ENCODE data around the gene BCAS2.

The BCAS2 gene

DNA sequence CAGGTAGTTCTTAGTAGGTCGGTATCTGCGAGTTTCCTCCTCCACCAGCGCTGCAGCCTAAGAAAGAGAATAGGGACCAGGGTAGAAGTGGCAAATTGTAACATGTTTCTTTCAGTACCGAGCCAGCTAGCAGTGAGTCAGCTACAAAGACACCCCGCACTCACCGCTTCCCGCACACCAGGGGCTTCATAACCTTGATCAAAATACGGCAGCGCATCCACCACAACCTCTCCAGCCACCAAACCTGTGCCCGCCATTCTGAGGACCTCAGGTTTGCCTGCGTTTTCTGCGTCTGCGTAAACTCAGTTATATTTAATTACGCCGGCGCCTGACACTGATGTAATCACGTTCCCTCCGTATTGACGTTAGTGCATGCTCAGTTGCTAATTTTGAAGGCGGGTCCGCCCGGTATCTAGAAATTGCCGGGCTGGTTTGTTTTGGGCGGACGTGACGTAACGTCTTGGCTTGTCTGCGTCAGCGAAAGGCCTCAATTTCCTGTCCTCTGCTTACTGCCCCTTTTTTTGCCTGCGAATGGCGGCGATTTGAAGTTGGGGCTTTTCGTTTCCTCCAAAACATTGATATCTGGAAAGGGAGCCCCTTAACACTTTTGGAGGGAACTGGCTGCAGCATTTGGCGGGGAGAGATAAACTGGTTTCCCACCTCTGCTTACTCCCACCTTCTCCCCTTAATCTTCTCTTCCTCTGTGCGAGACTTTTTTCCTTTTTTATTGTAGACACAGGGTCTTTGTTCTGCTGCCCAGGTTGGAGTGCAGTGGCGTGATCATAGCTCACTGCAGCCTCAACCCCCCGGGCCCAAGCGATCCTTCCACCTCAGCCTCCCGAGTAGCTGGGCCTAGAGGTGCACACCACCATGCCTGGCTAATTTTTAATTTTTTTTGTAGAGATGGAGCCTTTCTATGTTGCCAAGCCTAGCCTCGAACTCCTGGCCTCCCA, at the start of gene BCAS2:
BCAS2 (minus strand) TSS at position 281 of the 953 bp plus-strand sequence; CDS start at position 257, 24 bp downstream.
- DNase-seq (ENCODE audit: extremely low read depth, low read depth) = peak; percentile 97
- no peak for TF ChIP-seq CTCF (IDR thresholded peaks at IDR 0.05; ENCODE audit: low read depth, low read length)

GRCh38 chr1:114627107-114627506, 45.7 kb upstream of the BCAS2 start:
- no peak for DNase-seq (ENCODE audit: extremely low read depth, low read depth)
- no peak for TF ChIP-seq CTCF (IDR thresholded peaks at IDR 0.05; ENCODE audit: low read depth, low read length)

DNA sequence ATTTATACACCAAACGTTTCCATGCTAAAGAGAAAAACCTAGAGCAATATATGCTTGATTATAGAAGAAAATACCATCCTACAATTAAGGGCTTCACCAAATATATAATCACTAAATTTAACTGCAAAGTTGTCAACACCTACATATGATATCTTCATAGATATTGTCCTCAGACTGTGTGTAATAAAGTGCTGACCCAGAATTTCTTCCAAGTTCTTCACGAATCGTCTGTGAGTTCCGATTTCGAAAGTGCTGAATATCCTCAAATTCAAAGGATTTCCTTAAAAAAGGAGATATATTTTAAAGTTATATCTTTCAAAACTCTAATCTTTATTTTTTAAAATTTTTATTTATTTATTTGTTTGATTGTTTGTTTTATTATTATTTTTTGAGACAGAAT, 41.9 kb upstream of the BCAS2 start:
- no peak for TF ChIP-seq CTCF (IDR thresholded peaks at IDR 0.05; ENCODE audit: low read depth, low read length)
- no peak for DNase-seq (ENCODE audit: extremely low read depth, low read depth)

GRCh38 chr1:114620419-114620818, 39.0 kb upstream of the BCAS2 start:
- no peak for DNase-seq (ENCODE audit: extremely low read depth, low read depth)
- TF ChIP-seq CTCF (IDR thresholded peaks at IDR 0.05; ENCODE audit: low read depth, low read length) = no peak

DNA sequence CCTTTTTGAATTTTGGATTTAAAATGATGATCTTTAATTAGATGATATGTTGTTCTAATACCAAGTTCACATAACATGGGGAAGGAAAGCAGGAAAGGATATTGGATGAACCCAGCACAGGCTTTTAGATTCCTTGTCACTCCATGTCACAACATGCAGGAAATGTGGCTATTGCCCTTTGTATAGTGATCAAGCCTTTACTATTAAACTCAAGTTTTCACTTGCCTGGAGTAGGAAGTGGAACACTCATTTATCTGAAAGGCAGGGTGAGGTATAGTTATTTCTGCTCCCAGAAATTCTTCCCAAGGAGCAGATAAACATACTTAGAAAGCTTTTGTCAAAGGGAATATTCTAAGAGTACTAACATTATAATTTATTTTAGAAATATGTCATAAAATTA, 37.2 kb upstream of the BCAS2 start:
- DNase-seq (ENCODE audit: extremely low read depth, low read depth) = no peak
- TF ChIP-seq CTCF (IDR thresholded peaks at IDR 0.05; ENCODE audit: low read depth, low read length) = no peak

DNA sequence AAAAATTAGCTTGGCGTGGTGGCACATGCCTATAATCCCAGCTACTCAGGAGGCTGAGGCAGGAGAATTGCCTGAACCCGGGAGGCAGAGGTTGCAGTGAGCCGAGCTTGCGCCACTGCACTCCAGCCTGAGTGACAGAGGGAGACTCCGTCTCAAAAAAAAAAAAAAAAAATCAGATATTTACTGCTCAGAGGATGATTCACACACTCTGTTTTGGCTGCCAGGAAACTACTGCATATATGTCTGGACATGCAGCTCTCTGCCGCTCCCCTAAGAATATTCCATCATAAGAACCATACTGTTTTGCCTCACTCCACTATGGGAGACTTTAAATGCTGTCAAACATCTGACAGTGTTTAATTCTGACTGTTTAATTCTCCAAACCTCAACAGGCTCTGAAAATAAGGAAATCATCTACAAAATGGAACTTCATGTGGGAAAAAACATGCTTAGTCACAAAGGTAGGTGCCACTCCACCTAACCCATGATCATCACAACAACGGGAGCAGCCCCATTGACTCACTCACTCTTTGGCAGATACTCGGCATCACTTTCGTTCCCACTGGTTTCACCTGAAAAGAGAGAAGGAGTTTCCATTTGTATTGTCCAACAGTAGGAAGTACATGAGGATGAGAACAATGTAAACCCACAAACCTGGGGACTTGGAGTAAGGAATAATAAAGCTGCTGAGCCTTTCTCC, 29.3 kb upstream of the BCAS2 start:
- TF ChIP-seq CTCF (IDR thresholded peaks at IDR 0.05; ENCODE audit: low read depth, low read length) = no peak
- no peak for DNase-seq (ENCODE audit: extremely low read depth, low read depth)

- no peak for TF ChIP-seq CTCF (IDR thresholded peaks at IDR 0.05; ENCODE audit: low read depth, low read length)
- DNase-seq (ENCODE audit: extremely low read depth, low read depth) = no peak
Observed at GRCh38 chr1:114609826-114610225, 28.4 kb upstream of the BCAS2 start.

All from AG09319 (cell line).